ENCODE measurements around the gene SUSD1. TPM values are rescaled to one million over a fixed set of nuclear protein-coding genes. Genes with fewer than 3 reads are reported as not detected.
A peak's percentile ranks its signal among the peaks of the same experiment; 100 is the strongest.

Gene SUSD1
- total and polyA plus RNA-seq, 9 of the 15 experiments (the other 6 are each of a cell fraction or from before 2014, with no cell fraction given): 10.9 to 44.4 (median 36.1) TPM

- 0 out of 2 replicates have a peak, but pooled peaks have one; percentile 44 for TF ChIP-seq ZNF609 (CRISPR knock-in tag; IDR thresholded peaks at IDR 0.05; ENCODE audit: borderline replicate concordance)
- peak; percentile 89 for TF ChIP-seq ATF3 (IDR thresholded peaks at IDR 0.05)
- TF ChIP-seq ATF3 (CRISPR knock-in tag; conservative IDR thresholded peaks at IDR 0.05): no peak; the same call in 1 of the 2 replicates
- TF ChIP-seq NCOA4 (IDR thresholded peaks at IDR 0.05; ENCODE audit: partially characterized antibody): no peak
- TF ChIP-seq SP1 (CRISPR knock-in tag; IDR thresholded peaks at IDR 0.05): 0 out of 2 replicates have a peak, but pooled peaks have one; percentile 40
- no peak for TF ChIP-seq PATZ1 (CRISPR knock-in tag; IDR thresholded peaks at IDR 0.05; ENCODE audit: borderline replicate concordance)
- no peak for TF ChIP-seq STAG1 (CRISPR knock-in tag; IDR thresholded peaks at IDR 0.05; ENCODE audit: borderline replicate concordance)
- TF ChIP-seq PBX2 (CRISPR knock-in tag; IDR thresholded peaks at IDR 0.05; ENCODE audit: low read depth): no peak
- TF ChIP-seq PBX2 (tag; conservative IDR thresholded peaks at IDR 0.05; ENCODE audit: low read depth): no peak; the same call in 1 of the 2 replicates
- no peak for TF ChIP-seq SUPT5H (IDR thresholded peaks at IDR 0.05)
- no peak for TF ChIP-seq PHF8 (IDR thresholded peaks at IDR 0.05; ENCODE audit: borderline replicate concordance, low read length)
- no peak for TF ChIP-seq ZNF780A (CRISPR knock-in tag; IDR thresholded peaks at IDR 0.05)
- TF ChIP-seq BRD4 (IDR thresholded peaks at IDR 0.05): no peak
- TF ChIP-seq EP400 (IDR thresholded peaks at IDR 0.05): peak; percentile 77
- peak; percentile 73 for TF ChIP-seq ETV1 (tag; conservative IDR thresholded peaks at IDR 0.05; ENCODE audit: low read depth)
- peak; percentile 79 for TF ChIP-seq SMARCE1 (IDR thresholded peaks at IDR 0.05)
Measured at GRCh38 chr9:112224401-112225289, 49.5 kb upstream of the SUSD1 start (continued).

Measured in K562 (cell line).